ENCODE results near the gene AUTS2. TPM values are rescaled to one million over a fixed set of nuclear protein-coding genes. Genes with fewer than 3 reads are reported as not detected.

AUTS2 gene
- total RNA-seq, 1 donor from 2014 or later = 10.3 TPM

DNA sequence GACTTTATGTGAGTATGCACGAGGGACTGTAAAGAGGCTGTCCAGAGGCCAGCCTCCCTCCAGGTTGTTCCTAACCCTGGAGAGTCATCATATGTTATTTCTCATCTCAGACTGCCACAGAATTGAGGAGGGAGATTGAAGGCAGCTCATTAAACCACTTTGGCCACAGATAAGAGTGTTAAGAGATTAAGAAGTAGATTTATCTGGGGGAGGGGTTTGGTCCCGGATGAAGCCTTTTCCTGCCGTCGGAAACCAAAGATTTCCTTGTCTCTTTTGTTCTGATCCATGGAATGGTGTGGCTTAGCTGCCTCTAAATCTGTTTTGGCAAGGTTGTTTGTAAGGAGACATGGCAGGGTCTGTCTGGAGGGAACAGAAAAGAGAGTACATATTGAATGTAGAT is 338.8 kb downstream of the AUTS2 start:
- no peak for DNase-seq (ENCODE audit: low spot score)
- intact Hi-C loops (cut with DNase I) = no loop called here

DNA sequence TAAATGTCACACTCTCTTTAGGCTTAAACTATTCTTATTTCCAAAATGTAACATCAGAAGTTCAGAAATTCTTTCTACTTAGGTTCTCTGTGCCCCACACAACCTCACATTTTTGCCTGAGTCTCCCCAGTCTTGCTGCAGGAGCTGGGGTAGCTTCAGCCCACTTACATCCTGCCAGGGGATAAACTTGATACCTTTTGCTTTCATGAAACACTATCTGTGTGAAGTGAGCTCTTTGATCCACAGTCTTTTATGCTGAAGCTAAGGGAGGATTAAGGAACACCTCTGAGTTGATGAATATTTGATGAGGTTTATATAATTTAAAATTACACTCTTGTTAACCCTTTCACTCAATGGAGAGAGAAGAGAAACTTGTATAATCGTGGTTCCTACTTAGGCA is 341.0 kb downstream of the AUTS2 start:
- DNase-seq (ENCODE audit: low spot score) = no peak
- intact Hi-C loops (cut with DNase I) = no loop called here

DNA sequence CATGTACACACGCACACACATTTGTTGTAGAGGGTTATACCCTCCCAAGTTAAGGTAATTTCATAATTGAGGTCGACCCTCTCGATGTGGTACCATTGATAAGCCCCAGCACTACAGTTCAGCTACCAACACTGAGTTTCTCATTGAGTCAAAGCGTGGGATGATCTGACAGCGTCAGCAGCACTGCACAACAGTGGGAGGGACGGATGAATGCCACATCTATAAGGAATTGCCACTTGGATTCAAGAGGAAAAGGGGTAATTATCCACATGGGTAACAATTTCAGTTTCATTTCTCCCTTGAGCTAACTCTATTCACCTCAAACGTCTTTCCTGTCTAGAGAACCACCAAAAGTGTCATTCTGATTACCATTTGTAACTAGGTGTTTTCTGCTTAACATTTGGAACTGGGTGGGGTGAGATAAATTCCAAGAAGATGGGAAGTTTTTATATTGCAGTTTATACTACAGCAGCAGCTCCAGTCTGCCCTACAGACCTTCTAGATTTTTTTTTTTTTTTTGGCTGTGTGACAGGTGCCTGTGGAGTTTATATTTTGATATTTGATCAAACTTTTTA is 342.9 kb downstream of the AUTS2 start:
- no peak for DNase-seq (ENCODE audit: low spot score)
- intact Hi-C loops (cut with DNase I) = no loop called here

DNA sequence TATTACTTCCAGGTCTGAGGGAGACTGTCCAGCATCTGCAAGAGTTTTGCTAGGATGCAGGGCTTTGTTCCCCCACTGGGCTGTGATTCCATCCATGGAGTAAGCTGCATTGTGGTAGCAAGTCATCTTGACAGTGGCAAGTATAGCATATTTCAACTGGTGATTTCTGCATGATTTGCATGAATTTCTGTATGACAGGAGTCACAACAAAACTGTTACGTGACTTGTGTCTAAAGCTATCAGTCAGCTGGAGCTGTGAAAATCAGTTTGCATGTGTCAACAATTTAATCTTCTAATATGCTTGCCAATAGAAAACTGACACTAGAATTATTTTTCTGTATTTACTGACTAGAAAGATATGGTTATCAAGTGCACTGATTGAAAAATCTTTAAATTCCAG is 344.3 kb downstream of the AUTS2 start:
- DNase-seq (ENCODE audit: low spot score) = no peak
- intact Hi-C loops (cut with DNase I) = no loop called here

GRCh38 chr7:69946901-69947300 is 348.6 kb downstream of the AUTS2 start:
- intact Hi-C loops (cut with DNase I) = no loop called here

DNA sequence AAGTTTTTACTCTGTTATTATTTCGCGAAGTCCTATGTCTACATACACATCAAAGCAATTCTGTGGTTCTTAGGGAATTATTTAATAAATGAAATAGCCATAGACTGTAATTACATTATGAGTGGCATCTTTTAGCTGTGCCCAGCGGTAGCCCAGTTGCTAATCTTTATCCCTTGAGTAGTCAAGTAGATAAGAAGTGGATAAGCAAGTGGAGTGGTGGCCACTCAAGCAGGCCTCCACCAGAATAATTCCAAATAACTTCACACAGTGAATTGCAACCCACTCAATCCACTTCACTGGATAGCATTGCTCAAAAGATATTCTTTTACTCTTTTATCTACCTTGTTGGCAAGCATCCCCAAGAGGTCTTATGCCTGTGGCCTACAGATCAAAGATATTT is 349.7 kb downstream of the AUTS2 start:
- intact Hi-C loops (cut with DNase I) = no loop called here

More at GRCh38 chr7:69946901-69947300, 348.6 kb downstream of the AUTS2 start:
- DNase-seq (ENCODE audit: low spot score) = no peak

DNA sequence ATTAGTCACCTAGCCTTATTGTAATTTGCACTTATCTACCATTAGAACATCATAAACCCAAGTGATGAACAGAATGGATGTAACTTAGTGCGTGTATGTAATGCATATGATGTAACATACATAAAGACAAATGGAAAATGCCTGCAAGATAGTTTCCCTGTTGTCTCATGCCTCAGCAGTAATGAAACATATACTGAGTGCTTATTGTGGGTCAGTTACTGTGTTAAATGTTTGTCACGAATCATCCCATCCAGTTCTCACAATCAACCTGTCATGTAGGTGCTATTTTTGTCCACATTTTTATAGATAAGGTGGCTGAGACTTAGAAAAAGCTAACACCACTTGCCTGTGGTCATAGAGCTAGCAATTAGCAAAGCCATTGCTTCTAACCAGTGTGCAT is 350.8 kb downstream of the AUTS2 start:
- DNase-seq (ENCODE audit: low spot score) = no peak
- intact Hi-C loops (cut with DNase I) = no loop called here

More for the DNA sequence above, 349.7 kb downstream of the AUTS2 start:
- DNase-seq (ENCODE audit: low spot score) = no peak

DNA sequence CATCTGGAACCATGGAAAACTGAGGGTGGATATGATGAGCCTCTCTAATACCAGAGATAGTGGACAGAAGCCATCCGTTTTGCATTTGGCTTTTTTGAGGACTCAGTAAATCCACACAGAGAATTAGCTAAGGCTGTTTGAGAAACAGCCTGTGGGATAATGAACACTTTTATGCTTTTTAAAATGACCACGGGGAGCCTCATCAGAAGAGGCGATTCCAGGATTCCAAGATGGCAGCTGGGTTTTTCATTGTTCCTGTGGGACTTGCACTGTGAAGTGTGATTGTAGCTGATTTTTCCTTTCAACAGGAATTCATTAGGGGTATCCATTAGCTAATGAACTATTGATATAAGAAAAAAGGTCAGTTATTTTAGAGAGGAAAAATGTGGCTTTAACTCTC is 353.2 kb downstream of the AUTS2 start:
- DNase-seq (ENCODE audit: low spot score) = no peak
- intact Hi-C loops (cut with DNase I) = no loop called here

GRCh38 chr7:69953136-69954067 is 355.1 kb downstream of the AUTS2 start:
- DNase-seq (ENCODE audit: low spot score) = no peak
- intact Hi-C loops (cut with DNase I) = no loop called here

GRCh38 chr7:69956541-69956940 is 358.3 kb downstream of the AUTS2 start:
- DNase-seq (ENCODE audit: low spot score) = no peak
- intact Hi-C loops (cut with DNase I) = no loop called here

- intact Hi-C loops (cut with DNase I) = no loop called here
- DNase-seq (ENCODE audit: low spot score) = no peak
Observed at GRCh38 chr7:69957661-69958060, 359.4 kb downstream of the AUTS2 start.

- DNase-seq (ENCODE audit: low spot score) = no peak
Observed at GRCh38 chr7:69959789-69960499, 361.7 kb downstream of the AUTS2 start.

DNA sequence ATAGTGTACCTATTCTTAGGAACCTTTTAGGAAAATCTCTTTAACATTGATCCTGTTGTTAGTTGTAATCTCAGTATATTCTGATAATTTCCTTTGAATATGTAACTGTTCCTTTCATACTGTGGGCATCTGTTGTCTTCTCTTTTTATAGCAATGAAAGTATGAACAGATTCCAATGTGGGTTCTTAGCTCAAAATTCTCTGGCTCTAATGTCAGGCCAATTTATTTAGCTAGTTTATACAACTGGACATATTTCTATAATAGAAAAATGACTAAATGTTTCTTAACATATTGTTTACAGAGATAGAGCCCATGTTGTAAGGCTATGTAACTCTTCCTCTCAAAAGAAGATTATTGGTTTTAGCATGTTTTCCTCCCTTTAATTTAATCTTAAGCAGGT is 363.2 kb downstream of the AUTS2 start:
- intact Hi-C loops (cut with DNase I) = no loop called here

More at GRCh38 chr7:69959789-69960499, 361.7 kb downstream of the AUTS2 start:
- intact Hi-C loops (cut with DNase I) = no loop called here

DNA sequence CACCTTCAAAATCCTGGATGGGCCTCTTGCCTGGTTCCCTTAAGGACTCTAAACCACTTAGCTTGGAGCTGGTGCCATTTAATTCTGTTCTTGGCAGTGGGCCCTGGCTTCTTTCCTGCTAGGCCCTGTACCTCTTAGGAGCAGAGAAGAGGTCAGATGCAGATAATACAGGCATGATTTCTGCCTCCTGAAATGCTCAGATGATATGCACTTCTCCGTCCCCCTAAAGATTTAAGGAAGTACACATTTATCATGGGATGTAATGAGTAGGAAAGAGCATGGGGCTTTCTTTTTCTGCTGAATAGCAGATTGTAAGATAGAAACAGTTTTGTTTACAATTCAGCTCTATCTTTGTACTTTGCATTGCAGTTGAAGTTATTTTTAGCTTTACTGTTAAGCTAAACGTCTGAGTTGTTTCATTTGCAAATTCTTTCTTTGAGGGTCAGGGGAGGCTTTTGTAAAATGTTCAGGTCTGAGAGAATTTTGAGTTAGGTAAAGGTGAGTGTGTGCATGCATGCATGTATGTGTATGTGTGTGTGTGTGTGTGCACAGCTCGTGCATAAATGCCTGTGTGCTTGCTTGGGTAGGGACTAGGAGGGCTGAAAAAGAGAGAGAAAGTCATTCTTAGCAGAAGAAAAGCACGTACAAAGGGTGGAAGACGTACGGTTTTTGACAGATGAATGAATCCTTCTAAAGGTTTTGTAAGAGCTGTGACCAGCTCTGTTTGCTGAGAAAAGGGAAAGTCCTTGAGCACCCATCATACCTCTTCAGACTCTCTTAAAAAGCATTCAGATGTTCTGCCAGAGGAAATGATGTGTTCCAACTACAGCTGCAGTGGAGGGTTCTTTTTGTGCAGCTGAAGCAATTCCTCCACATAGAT is 364.2 kb downstream of the AUTS2 start:
- no peak for DNase-seq (ENCODE audit: low spot score)
- intact Hi-C loops (cut with DNase I) = no loop called here

More for the DNA sequence above, 363.2 kb downstream of the AUTS2 start:
- DNase-seq (ENCODE audit: low spot score) = no peak

- intact Hi-C loops (cut with DNase I) = no loop called here
- no peak for DNase-seq (ENCODE audit: low spot score)
Observed at GRCh38 chr7:69963393-69963792, 365.1 kb downstream of the AUTS2 start.

DNA sequence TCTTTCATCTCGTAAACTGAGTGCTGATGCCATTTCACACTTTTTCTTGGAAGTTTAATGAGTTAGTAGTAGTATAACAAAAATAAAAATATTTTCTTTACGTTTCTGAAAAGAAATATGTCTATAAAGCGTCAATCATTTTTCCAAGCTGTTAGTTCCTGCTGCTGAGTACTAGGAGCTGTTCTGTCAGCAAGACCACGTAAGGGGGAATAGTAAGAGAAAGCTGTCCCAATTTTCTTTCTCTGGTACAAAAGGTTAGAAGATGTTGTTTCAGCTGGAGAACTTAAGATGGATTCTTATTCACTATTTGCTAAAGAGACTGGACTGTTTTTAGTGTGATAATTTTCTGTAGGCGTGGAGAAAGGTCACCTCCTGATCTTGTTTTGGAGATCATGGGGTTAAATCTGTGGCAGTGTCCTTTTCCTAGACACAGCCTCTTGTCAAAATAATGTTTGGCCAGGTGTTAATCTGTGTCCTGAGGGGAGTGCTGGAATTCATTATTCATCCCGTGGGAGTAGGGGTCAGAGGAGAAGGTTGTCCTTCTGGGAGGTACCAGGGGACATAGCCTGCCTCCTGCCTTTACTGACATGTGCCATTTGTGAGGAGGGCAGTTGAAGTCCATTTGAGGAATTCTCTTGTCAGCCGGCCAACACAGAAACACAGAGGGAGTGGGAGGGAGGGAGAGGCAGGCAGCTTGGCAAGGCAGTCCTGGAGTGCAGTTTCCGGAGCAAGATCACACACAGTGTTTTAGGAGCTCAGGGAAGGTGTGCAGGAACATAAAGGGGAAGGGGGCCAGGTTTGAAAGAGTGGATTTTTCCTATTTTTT is 368.7 kb downstream of the AUTS2 start:
- DNase-seq (ENCODE audit: low spot score) = peak; percentile 78
- intact Hi-C loops (cut with DNase I) = no loop called here

- no peak for DNase-seq (ENCODE audit: low spot score)
- intact Hi-C loops (cut with DNase I) = no loop called here
Observed at GRCh38 chr7:69967689-69968450, 369.6 kb downstream of the AUTS2 start.

DNA sequence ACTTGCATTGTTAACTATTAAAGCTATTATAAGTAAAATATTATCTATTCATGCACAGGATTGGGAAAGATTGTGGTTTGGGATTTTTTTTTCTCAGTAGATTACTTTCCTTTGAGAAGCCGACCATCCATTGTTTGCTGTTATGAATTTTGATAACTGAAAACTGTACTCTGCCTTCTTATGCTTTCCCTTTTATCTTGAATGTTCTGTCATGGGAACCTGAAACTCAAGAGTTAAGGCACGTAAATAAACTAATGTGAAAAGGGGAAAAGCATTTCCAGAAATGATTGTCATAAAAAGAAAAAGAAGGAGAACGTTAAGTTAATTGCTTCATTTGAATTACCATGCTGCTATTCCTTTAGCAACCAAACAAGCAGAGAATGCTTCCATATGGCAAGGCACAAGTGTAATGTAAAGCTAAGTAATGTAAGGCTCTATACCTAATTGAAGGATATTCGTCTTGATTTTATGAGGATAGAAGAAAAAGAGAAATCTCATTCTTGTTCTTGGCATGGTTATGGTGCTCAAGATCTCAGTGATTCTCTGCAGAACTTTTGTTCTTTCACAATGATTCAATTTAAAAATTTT is 370.8 kb downstream of the AUTS2 start:
- intact Hi-C loops (cut with DNase I) = no loop called here

More for the DNA sequence above, 370.8 kb downstream of the AUTS2 start:
- DNase-seq (ENCODE audit: low spot score) = no peak

Data from cardiac septum (tissue), 1 donor.